Transverse colon (tissue), 4 donors: ENCODE results near the gene MME. TPM values are rescaled to one million over a fixed set of nuclear protein-coding genes. Genes with fewer than 3 reads are reported as not detected.

Source experiments
- DNase-seq: peaks from one replicate; pipeline ENCODE4 v3.0.0-alpha.2; 2019
- H3K27ac ChIP-seq, 4 donors: fragments of 200-600 bp; sonication (generic); 2 replicates each; pipeline ENCODE4 v1.5.1; 2016 to 2018; ENCODE audit warnings: inconsistent platforms in 4 of 4
- H3K27me3 ChIP-seq: fragments of 200-600 bp; sonication (generic); 2 replicates; pipeline ENCODE4 v1.5.1; 2017; ENCODE audit warnings: inconsistent platforms
- H3K36me3 ChIP-seq, 4 donors: fragments of 200-600 bp; sonication (generic); 2 replicates each; pipeline ENCODE4 v1.5.1; 2017 to 2019; ENCODE audit warnings: inconsistent platforms in 4 of 4
- H3K4me1 ChIP-seq, 4 donors: fragments of 200-600 bp; sonication (generic); 2 replicates each; pipeline ENCODE4 v1.5.1; 2017 to 2020; ENCODE audit warnings: inconsistent platforms in 4 of 4
- H3K4me3 ChIP-seq, 4 donors: fragments of 200-600 bp; sonication (generic); 1 replicate in 1 of 4; 2 replicates in 3 of 4; pipeline versions ENCODE4 v1.5.1 to v1.6.1; 2017 to 2019; ENCODE audit warnings: inconsistent platforms in 4 of 4
- H3K9me3 ChIP-seq, 2 donors: fragments of 200-600 bp; sonication (generic); 2 replicates each; pipeline ENCODE4 v1.5.1; 2017 to 2019; ENCODE audit warnings: inconsistent platforms in 2 of 2
- CTCF ChIP-seq, 5 experiments: fragments of 200-600 bp in 3 of 5; fragments of 450-650 bp in 2 of 5; sonication (generic) in 3 of 5; IDR thresholded peaks; 1 replicate in 2 of 5; 2 replicates in 3 of 5; pipeline ENCODE4 v1.5.1; 2016 to 2017; ENCODE audit warnings: antibody characterized with exemption in 5 of 5, inconsistent platforms in 3 of 5, mild to moderate bottlenecking in 2 of 5, moderate library complexity in 1 of 5
- EP300 ChIP-seq: sonication (generic); formaldehyde crosslinking; IDR thresholded peaks from one replicate; pipeline ENCODE4 v1.6.1; 2017; ENCODE audit warnings: antibody characterized with exemption, low read depth
- POLR2A ChIP-seq: fragments of 450-650 bp; IDR thresholded peaks from one replicate; pipeline ENCODE4 v1.6.1; 2016; ENCODE audit warnings: antibody characterized with exemption, mild to moderate bottlenecking, moderate library complexity
- POLR2AphosphoS5 ChIP-seq, 3 donors: sonication (generic); formaldehyde crosslinking; IDR thresholded peaks; one replicate each; pipeline ENCODE4 v1.6.1; 2016; ENCODE audit warnings: antibody characterized with exemption in 3 of 3
- WGBS, 2 donors: methylation state at CpG; one replicate each; pipeline ENCODE4 v1.1.5; 2018; ENCODE audit warnings: low coverage in 1 of 2; 5-methylcytosine and 5-hydroxymethylcytosine counted together
- in situ Hi-C, 4 donors: fragments of 200-750 bp; cut with MboI; loops; one replicate each; pipeline versions ENCODE4 v1.15.0 to v1.15.1; 2017; ENCODE audit warnings: low sequenced_read_pairs in 3 of 4, low pct_ligation_motif_present in 1 of 4, low pct_unique_long_range_greater_than_20kb in 1 of 4
- intact Hi-C: fragments of 100-400 bp; cut with DNase I; formaldehyde crosslinking; loops from one replicate; pipeline ENCODE4 v1.15.1; 2023; ENCODE audit warnings: low total_unique reads
- total RNA-seq, 4 donors: library from RNA; depleted of rRNA; stranded (reverse); fragments of >200 nt; gene quantifications; one replicate each; pipeline ENCODE4 v1.1.0, GENCODE V29; 2016

MME gene
- total RNA-seq, 4 donors from 2014 or later = 0.82 to 1.1 (median 0.95) TPM; not detected in 1

- in situ Hi-C loops (no loop called here), intact Hi-C loops (no loop called here)
- peaks cover 18% of the 10 kb centered on the region for H3K27me3 ChIP-seq
- WGBS, 2 donors = 94% methylated on average over 1 of the region's 1 CpG; no CpG with 5 or more reads in 1 of the 2 donors
- no peaks in the 10 kb centered on the region for H3K4me1 ChIP-seq
- H3K4me3 ChIP-seq = no peak overlapping the region
- no peak overlapping the region for H3K27ac ChIP-seq
- TF ChIP-seq EP300 (no peak), POLR2AphosphoS5 (IDR thresholded peaks at IDR 0.05) (no peak), POLR2A (no peak), CTCF (IDR thresholded peaks at IDR 0.05) (no peak)
- no peak for DNase-seq
- no peaks in the 10 kb centered on the region for H3K9me3 ChIP-seq
- H3K36me3 ChIP-seq = no peaks in the 10 kb centered on the region
Measured at GRCh38 chr3:155086051-155086450, 5.9 kb downstream of the MME start.

- Histone ChIP-seq H3K27ac (no peak overlapping the region), H3K27me3 (no peaks in the 10 kb centered on the region), H3K36me3 (no peaks in the 10 kb centered on the region), H3K4me3 (no peak overlapping the region), H3K4me1 (no peaks in the 10 kb centered on the region), H3K9me3 (no peaks in the 10 kb centered on the region)
- DNase-seq = no peak
- 72 to 74% methylated on average over 2 of the region's 2 CpGs for WGBS, 2 donors
- in situ Hi-C loops = no loop called here
- TF ChIP-seq POLR2A (no peak), CTCF (IDR thresholded peaks at IDR 0.05) (no peak), EP300 (no peak), POLR2AphosphoS5 (IDR thresholded peaks at IDR 0.05) (no peak)
- intact Hi-C loops = no loop called here
Measured at GRCh38 chr3:155088706-155089345, 8.7 kb downstream of the MME start.

GRCh38 chr3:155089495-155089894 lies 9.4 kb downstream of the MME start:
- WGBS, 2 donors = 86 to 92% methylated on average over 4 to 7 of the region's 7 CpGs
- no peaks in the 10 kb centered on the region for H3K36me3 ChIP-seq
- H3K4me1 ChIP-seq = no peaks in the 10 kb centered on the region
- no peak for TF ChIP-seq POLR2A
- no peak for TF ChIP-seq POLR2AphosphoS5 (IDR thresholded peaks at IDR 0.05)
- TF ChIP-seq CTCF (IDR thresholded peaks at IDR 0.05) = no peak
- TF ChIP-seq EP300 = no peak
- in situ Hi-C loops (no loop called here), intact Hi-C loops (no loop called here)
- no peak overlapping the region for H3K27ac ChIP-seq
- no peaks in the 10 kb centered on the region for H3K9me3 ChIP-seq
- no peak overlapping the region for H3K4me3 ChIP-seq
- H3K27me3 ChIP-seq = no peaks in the 10 kb centered on the region
- no peak for DNase-seq

GRCh38 chr3:155093261-155093660 lies 13.1 kb downstream of the MME start:
- no peak overlapping the region for H3K4me3 ChIP-seq
- no peaks in the 10 kb centered on the region for H3K9me3 ChIP-seq
- DNase-seq = no peak
- 27 to 41% methylated on average over 5 to 7 of the region's 7 CpGs for WGBS, 2 donors
- in situ Hi-C loops = no loop called here
- H3K27ac ChIP-seq = no peak overlapping the region
- H3K4me1 ChIP-seq = no peaks in the 10 kb centered on the region
- H3K27me3 ChIP-seq = no peaks in the 10 kb centered on the region
- no peaks in the 10 kb centered on the region for H3K36me3 ChIP-seq
- intact Hi-C loops = no loop called here
- TF ChIP-seq POLR2AphosphoS5 (IDR thresholded peaks at IDR 0.05) (no peak), POLR2A (no peak), CTCF (IDR thresholded peaks at IDR 0.05) (no peak), EP300 (no peak)
